ENCODE measurements around the gene ZNF784. TPM values are rescaled to one million over a fixed set of nuclear protein-coding genes. Genes with fewer than 3 reads are reported as not detected.

The ZNF784 gene
- total RNA-seq, 4 donors from 2014 or later = 2.5 to 3.8 (median 3.2) TPM

DNA sequence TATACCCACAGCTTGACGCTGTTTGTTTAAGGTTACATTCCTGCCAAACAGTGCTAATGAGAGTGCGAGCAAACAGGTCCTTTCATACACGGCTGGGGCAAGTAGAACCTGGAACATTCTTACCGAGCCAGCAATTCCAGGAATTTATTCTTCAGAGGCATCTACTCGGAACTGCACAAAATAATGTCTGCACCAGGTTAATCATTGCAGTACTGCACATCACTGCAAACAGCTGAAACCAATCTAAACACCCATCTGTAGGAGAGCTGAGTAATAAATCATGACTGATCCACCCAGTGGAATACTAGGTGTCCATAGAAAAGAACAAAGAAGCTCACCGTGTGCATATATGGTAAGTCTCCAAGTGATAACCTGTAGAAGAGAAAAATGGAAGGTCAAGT, 42.5 kb downstream of the ZNF784 start:
- no peak for ATAC-seq (ENCODE audit: low FRiP score)
- TF ChIP-seq, protein P1, sequence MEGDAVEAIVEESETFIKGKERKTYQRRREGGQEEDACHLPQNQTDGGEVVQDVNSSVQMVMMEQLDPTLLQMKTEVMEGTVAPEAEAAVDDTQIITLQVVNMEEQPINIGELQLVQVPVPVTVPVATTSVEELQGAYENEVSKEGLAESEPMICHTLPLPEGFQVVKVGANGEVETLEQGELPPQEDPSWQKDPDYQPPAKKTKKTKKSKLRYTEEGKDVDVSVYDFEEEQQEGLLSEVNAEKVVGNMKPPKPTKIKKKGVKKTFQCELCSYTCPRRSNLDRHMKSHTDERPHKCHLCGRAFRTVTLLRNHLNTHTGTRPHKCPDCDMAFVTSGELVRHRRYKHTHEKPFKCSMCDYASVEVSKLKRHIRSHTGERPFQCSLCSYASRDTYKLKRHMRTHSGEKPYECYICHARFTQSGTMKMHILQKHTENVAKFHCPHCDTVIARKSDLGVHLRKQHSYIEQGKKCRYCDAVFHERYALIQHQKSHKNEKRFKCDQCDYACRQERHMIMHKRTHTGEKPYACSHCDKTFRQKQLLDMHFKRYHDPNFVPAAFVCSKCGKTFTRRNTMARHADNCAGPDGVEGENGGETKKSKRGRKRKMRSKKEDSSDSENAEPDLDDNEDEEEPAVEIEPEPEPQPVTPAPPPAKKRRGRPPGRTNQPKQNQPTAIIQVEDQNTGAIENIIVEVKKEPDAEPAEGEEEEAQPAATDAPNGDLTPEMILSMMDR (IDR thresholded peaks at IDR 0.05) = no peak
- no peak for DNase-seq (ENCODE audit: low spot score)

DNA sequence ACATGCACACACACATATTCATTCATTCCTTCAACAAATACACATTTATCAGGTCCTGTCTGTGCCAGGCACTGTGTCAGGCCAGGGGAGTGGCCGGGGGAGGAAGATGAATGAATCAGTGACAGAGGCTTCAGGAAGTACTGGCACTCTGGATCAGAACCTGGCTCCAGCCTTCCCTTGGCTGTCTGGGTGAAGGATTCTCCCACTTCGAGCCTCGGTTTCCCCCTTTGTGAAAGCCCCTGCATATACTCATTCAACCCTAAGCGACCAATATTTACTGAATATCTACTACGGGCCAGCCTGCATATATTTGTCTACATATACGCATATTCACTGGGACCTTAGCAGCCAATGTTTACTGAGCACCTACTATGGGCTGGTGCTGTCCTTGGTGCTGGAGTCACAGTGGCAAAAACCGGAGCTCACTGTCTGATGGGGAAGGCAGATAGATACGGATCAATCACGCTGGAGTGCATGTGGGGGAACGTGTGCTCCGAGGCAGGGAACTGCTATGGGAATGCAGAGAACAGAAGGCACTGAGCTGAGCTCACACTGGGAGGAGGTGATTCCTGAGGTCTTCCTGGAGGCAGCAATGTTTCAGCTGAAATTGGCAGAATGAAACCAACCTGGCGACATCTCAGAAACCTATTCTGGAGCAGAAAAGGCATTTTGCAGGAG, 43.1 kb downstream of the ZNF784 start:
- no peak for DNase-seq (ENCODE audit: low spot score)
- peak; percentile 12 for ATAC-seq (ENCODE audit: low FRiP score)
- TF ChIP-seq, protein P1 (IDR thresholded peaks at IDR 0.05) = no peak

DNA sequence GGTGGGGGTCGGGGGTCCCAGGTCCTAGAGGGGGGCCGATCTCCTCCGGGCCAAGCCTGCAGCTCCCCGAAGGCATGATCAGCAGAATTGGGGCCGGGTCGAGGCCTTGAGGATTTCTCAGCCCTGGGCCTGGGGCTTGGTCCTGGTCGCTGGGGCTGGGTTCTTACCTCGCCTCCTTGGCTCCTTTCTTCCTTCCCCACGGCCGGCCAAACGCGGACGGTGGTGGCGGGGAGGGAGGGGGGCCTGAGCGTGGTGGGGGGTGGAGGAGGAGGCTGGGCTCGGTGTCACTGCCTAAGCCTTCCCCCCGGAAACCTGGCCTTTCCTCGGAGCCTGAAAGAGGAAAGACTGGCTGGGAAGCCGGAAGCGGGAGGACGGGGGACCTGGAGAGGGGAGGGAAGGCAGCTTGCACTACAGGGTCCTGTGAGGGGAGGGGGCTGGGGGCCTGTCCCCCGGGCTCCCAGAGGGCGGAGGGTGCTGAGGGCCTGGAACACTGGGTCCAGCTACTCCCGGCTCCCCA, 43.7 kb downstream of the ZNF784 start, which contains the start of gene ZNF579:
ZNF579 (minus strand) TSS at position 221 of the 517 bp plus-strand sequence. CDS start 1,209 bp downstream, outside the sequence.
- DNase-seq (ENCODE audit: low spot score) = peak; percentile 56
- TF ChIP-seq, protein P1 (IDR thresholded peaks at IDR 0.05) = no peak
- ATAC-seq (ENCODE audit: low FRiP score) = peak; percentile 74

DNA sequence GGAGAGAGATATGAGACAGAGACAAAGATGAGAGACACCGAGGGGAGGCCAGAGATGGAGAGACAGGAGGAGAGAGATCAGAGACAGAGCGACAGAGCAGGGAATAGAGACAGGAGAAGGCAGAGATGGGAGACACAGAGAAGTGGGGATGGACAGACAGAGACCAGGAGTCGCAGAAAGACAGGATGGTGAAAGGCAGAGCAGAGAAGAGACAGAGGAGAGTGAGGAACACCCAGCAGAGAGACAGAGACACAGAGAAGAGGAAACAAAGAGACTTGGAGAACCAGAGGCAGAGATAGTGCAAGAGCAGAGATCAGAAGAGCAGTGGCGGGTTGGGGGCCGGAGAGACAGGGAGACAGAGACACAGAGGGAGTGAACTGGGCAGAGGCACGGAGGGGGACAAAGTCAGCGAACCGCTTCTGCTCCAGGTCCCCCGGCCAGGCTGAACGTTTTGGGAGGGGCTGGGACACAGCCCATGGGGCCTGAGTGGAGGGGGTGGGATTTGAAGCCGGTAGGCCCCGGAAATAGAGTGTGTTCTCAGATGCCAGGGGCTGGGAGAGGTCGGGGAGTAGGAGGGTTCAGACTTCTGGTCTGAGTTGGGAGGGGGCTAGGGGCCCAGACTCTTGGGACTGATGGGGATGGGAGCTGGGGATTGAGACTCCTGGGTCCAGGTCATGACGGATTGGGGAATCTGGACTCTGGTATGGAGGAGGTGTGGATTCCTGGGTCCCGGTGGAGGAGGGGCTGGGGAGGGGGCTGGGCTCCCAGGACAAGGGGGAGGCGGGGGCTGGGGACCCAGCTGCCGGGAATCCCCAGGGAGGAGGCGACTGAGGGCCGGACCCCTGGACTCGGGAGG, 44.4 kb downstream of the ZNF784 start:
- DNase-seq (ENCODE audit: low spot score) (no peak), ATAC-seq (ENCODE audit: low FRiP score) (peak; percentile 41)
- TF ChIP-seq, protein P1 (IDR thresholded peaks at IDR 0.05) = no peak

DNA sequence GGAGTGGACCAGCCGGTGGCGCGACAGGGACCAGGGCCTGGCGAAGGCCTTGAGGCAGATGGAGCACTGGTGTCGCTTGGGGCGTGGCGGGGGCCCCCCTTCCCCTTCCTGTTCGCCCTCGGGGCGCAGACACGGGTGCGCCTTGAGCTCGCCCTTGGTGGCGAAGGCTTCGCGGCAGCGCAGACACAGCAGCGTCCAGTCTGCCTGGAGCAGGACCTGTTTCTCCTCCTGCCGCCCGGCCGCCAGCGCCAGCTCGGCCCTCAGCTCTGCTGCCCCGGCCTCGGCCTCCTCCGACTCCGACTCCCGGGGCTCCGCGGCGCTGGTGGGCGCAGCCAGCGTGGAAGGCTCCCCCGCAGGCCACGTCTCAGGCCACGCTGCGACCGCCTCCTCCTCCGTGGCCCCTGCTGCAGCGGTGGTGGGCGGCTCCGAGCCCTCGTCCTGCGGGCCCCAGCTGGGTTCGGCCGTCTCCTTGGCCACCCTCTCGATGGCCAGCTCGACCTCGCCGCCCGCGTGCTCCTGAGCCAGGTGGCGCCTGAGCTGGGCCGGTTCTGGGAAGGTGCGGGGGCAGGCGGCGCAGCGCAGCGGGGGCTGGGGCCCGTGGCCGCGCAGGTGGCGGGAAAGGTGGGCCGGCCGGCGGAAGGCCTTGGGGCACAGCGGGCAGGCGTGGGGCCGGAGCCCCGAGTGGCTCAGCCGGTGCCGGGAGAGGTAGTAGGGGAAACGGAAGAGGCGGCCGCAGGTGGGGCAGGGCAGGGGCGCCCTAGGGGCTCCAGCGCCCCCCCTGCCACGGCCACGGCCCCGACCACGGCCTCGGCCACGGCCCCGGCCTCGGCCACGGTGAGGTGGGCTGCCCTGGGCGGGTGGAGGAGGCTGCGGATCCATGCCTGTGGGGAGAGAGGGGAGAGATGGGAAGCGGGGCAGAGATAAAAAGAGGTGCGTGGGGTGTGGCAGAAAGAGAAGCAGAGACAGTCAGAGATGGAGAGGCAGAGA, 45.3 kb downstream of the ZNF784 start:
- no peak for DNase-seq (ENCODE audit: low spot score)
- TF ChIP-seq, protein P1 (IDR thresholded peaks at IDR 0.05) = no peak
- ATAC-seq (ENCODE audit: low FRiP score) = no peak

DNA sequence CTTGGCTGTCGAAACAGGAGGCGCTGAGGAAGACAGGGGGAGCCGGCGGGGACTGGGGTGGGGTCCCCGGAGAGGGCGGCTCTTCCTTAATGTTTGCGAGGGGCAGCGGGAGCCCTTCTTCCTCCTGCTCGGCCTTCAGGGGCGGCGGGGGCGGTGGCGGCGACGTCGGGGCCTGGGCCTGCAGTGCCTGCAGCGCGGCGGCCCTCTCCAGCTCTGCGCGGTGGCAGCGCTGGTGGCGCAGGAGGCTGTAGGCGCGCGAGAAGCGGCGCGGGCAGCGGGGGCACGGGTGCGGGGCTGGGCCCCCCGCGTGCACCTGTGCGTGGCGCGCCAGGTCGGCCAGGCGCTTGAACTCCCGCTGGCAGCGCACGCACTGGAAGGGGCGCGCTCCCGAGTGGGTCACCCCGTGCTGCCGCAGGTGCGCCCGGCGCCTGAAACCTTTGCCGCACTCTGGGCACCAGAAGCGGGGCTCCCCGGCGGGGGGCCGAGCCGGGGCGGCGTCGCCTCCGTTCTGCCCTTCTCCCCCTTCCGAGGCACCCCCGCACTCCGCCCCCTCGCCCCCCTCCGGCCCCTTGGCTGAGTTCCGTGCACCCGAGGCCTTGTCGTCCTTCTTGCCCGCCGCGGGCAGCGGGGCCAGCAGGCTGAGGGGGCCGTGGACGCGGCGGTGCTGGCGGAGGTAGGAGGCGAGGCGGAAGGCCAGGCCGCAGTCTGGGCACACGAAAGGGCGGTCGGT, 46.2 kb downstream of the ZNF784 start:
- DNase-seq (ENCODE audit: low spot score) (no peak), ATAC-seq (ENCODE audit: low FRiP score) (no peak)
- TF ChIP-seq, protein P1 (IDR thresholded peaks at IDR 0.05) = no peak

Measured in omental fat pad (tissue), 4 donors.